Measurements from ENCODE around the gene CTPS1.

Gene CTPS1

GRCh38 chr1:41025979-41026819 lies 46.7 kb downstream of the CTPS1 start:
- DNase-seq: no peak

GRCh38 chr1:41028034-41028642 lies 48.6 kb downstream of the CTPS1 start:
- no peak for DNase-seq

GRCh38 chr1:41030872-41031616 lies 51.5 kb downstream of the CTPS1 start:
- no peak for DNase-seq

- no peak for DNase-seq
These were observed 52.7 kb downstream of the CTPS1 start for GRCh38 chr1:41032147-41032546.

GRCh38 chr1:41033272-41033671 lies 53.8 kb downstream of the CTPS1 start:
- DNase-seq: no peak

- no peak for DNase-seq
These were observed 57.8 kb downstream of the CTPS1 start for GRCh38 chr1:41037116-41037903.

GRCh38 chr1:41038110-41038509 lies 58.6 kb downstream of the CTPS1 start:
- DNase-seq: no peak

- no peak for DNase-seq
These were observed 62.2 kb downstream of the CTPS1 start for GRCh38 chr1:41041614-41042270.

- DNase-seq: no peak
These were observed 64.7 kb downstream of the CTPS1 start for GRCh38 chr1:41044187-41044586.

- DNase-seq: no peak
These were observed 66.2 kb downstream of the CTPS1 start for GRCh38 chr1:41045740-41046139.

GRCh38 chr1:41046347-41046775 lies 66.9 kb downstream of the CTPS1 start:
- DNase-seq: no peak

GRCh38 chr1:41048540-41048939 lies 69.0 kb downstream of the CTPS1 start:
- DNase-seq: no peak

GRCh38 chr1:41051022-41051421 lies 71.5 kb downstream of the CTPS1 start:
- no peak for DNase-seq

- no peak for DNase-seq
These were observed 73.8 kb downstream of the CTPS1 start for GRCh38 chr1:41053316-41053715.

- DNase-seq: no peak
These were observed 77.4 kb downstream of the CTPS1 start for GRCh38 chr1:41056907-41057306.

Measured in NCI-H1105 treated with DMSO at 0.1 percent for 48 hours (cell line).